HG03135 (cell line): ENCODE measurements around the gene ROPN1B.
"Not testable (repeated sequence)": the region's sequence is repeated elsewhere in the genome, so short reads cannot be mapped to it uniquely, and the experiment has no call there.

Experiments
- ATAC-seq: cut with Tn5 transposase; IDR thresholded peaks from one replicate; pipeline ENCODE4 v1.9.1; 2021; ENCODE audit warnings: mild to moderate bottlenecking, moderate library complexity; ENCODE audit not compliant: unreplicated experiment

The ROPN1B gene

DNA sequence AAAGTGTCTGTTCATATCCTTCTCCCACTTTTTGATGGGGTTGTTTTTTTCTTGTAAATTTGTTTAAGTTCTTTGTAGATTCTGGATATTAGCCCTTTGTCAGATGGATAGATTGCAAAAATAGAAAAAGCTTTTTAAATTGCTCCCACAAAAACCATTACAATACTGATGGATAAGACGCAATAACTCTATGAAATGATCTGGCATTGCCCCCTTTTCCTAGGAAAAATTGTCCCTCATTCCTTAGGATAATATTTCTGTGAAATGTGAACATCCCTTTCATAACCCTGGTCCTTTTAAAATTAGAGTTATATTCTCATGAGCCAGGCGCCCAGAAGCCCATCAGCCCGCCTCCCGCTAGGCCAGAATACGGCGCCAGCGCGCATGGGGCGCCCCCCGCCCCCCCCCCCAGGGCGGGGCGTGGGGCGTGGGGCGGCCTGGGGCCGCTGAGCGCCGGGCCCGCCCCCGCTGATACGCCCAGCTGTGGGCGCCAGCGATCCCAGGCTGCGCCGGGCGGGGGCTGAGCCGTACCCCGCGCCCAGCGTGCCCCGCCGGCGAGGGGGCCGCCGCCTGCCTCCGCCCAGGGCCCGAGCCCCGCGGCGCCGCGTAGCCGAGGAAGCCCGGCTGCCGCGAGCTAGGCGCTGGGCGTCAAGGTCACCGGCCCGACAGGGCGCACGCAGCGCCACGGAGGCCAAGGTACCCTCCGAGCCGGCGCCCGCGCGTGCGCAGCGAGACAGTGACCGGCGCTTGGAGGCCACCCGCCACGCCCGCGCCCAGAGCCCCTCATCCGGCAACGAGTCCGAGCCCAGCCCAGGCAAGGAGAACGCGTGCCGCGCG, 11.1 kb upstream of the ROPN1B start:
- ATAC-seq = no peak

DNA sequence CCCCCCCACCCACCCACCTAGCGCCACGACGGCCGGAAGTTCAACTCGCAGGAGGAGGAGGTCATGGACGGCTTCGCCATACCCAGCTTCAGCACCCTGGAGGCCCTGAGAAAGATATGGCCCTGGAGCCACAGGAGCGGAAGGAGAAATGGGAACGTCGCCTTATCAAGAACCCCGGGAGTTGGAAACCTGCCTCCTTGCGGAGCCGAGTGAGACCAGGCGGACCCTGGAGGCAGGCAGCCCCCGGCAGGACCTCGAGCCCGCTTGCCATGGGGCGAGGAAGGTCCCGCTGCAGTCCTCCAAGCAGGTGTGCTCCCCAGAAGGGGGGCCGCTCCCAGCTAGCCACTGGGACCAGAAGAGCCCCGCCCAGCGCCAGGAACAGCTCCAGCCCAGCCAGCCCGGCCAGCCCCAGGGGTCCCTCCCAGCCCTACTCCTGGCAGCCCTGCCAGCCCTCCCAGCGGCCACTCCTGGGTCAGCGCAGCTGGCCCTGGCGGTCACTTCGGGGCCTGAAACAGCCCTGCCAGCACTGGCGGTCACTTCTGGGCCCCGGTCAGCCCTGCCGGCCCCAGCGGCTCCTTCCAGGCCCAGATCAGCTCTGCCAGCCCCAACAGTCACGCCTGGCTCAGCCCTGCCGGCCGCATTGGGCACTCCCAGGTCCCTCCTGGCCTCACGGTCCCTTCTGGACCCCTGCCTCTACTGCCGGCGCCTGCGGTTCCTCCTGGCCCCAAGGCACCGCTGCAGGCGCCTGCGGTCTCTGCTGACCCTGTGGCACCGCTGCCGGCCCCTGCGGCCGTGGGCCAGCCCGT, 10.3 kb upstream of the ROPN1B start:
- ATAC-seq = no peak

- ATAC-seq = no peak
Observed at GRCh38 chr3:125959317-125960065, 9.5 kb upstream of the ROPN1B start.

DNA sequence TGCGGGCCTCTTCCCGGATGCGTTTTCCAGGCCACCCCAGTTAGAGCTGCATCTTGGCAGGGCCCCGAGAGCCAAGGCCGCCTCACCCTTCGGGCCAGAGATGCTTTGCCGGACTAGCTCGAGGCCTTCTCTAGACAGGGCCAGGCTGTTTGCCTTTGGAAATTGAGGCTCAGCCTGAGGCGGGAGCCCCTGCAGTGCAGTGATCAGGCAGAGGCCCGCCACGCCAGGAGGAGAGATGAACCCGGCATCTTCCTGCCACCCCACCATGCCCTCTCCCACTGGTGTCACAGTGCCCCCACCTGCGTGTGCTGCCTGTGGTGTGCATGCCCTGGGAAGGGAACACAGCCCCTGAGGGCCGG, 8.9 kb upstream of the ROPN1B start:
- ATAC-seq = no peak

DNA sequence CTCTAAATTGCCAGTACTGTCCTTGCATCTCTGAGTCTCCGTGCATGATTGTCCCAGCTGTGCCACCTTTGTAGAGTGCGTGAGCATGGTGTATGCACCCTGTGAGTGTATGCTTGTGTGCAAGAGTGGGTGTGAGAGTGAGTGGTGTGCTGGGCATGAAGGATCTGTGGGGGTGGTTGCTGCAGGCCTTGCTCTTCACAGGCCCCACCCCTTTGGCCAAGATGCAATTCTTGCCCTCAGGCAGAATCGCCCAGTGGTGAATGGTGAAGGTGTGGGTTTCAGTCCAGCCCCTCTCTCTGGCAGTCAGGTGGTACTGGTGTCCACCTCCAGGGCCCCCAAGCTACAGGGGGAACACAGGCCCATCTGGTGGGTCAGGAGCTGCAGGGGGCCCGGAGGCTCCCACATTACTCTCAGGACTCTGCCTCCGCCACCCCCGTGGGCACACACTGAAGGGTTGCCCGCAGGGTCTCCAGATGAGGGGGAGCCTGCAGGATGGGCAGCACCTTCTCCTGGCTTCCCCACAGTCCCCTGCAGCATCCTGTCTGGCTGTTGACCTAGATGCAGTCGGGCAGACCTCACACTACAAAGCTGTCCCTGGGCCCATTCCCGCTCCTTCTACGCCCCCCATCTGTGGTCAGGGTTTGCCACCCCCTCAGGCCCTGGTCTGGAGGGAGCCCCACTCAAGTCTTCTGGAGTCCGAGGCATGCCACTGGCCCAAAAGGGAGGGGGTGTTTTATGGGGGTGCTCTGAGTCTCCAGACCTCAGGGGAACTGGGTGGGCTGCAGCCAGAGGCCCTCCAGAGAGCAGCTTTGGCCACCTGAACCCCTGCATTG, 8.3 kb upstream of the ROPN1B start:
- ATAC-seq = no peak

DNA sequence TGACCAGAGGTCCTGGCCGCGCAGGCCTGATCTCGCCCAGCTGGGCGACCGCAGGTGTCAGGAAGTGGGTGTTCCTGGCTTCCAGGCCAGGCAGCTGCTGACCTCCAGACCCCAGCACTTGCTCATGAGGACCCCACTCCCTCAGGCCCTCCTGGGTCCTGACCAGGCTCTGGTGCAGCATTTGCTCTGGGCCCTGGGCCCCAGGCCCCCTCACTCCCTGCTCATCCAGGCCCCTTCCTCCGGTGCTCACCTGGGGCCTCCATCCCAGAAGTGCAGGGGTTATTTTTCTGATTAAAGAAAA, 7.7 kb upstream of the ROPN1B start:
- ATAC-seq = no peak

- ATAC-seq = not testable (repeated sequence)
Observed at GRCh38 chr3:125963834-125964233, 5.1 kb upstream of the ROPN1B start.

DNA sequence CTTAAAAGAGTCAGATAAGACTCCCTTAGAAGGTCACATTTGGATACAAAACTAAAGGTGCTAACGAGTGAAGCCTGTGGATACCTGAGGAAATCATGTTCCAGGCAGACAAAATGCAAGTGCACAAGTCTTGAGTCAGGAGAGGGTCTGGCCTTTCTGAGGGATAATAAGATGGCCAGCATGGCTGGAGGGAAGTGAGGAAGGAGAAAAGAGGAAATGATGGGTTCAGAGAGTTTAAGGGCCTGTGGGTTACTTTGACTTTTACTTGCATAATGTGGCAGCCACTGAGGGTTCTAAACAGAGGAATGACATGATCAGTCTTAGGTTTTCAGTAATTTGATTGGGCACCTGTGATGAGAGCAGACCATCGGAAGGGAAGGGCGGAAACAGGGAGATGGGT, 3.5 kb upstream of the ROPN1B start:
- no peak for ATAC-seq

- ATAC-seq = no peak
Observed at GRCh38 chr3:125967156-125967555, 1.8 kb upstream of the ROPN1B start.

DNA sequence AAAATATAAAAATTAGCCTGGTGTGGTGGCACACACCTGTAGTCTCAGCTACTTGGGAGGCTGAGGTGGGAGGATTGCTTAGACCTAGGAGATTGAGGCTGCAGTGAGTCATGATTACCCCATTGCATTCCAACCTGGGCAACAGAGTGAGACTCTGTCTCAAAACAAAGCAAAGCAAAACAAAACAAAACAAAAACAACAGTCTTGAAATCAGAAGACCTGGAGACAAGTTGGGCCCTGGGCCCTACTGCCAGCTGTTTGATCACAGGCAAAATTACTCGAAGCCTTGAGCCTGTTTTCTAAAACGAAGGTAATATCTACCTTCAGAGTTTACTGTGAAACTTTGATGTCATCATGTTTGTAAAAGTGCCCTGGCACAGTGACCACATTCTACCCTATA, 857 bp upstream of the ROPN1B start:
- not testable (repeated sequence) for ATAC-seq

GRCh38 chr3:125971997-125972944, 3.3 kb downstream of the ROPN1B start:
- ATAC-seq = not testable (repeated sequence)

GRCh38 chr3:125975245-125976002, 6.4 kb downstream of the ROPN1B start:
- ATAC-seq = not testable (repeated sequence)

GRCh38 chr3:125976003-125976390, 7.0 kb downstream of the ROPN1B start:
- ATAC-seq = not testable (repeated sequence)

GRCh38 chr3:125977104-125977503, 8.1 kb downstream of the ROPN1B start:
- not testable (repeated sequence) for ATAC-seq

DNA sequence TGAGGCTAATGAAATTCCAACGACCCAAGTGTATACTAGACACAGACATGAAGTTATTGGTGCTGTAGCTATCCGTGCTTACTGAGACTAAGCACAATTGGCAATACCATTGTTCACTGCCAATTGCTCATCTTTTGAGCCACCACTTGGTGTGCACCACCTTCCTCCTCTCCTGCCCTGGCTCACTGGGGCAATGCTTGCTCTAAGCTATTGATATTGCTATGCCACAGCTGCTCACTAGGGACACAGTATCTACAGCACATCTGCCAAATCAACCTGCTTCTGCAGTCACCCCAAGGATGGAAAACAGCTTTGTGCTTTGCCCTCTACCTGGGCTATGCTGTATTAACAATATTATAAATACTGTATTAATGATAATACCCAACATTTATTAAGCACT, 16.0 kb downstream of the ROPN1B start:
- ATAC-seq = not testable (repeated sequence)

DNA sequence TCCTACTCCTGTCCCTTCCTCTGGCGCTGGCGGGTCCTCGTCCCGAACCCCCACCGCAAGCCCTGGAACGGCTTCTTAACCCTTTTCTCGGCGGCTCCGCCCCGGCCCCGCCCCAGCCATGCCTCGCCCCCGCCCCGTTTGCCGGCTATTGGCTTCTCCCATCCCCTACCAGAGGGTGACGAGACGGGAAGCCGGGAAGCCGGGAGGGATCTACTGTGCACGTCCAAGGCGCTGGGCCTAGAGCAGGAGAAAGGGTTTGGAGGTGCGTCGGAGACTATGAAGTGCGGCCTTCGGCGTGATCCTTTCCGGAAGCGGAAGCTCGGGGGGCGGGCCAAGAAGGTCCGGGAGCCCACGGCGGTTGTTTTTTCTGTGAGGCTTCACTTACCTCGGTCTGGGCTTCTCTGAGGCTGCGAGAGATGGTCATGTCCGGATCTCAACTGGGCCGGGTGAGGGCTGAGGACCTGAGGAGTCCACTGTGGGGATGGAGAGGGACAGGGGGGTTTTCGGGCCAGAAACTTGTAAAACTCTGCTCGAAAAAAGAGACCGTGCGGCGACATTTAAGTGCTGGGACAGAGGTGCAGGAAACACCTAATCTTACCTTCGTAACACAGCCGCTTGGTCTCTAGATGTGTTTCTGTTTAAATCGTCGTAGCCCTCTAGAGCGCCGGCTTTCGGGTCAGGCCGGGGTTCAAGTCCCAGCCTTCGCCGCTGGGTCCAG, 21.4 kb downstream of the ROPN1B start:
- ATAC-seq = peak; percentile 95

- not testable (repeated sequence) for ATAC-seq
Observed at GRCh38 chr3:125996751-125997150, 27.8 kb downstream of the ROPN1B start.

DNA sequence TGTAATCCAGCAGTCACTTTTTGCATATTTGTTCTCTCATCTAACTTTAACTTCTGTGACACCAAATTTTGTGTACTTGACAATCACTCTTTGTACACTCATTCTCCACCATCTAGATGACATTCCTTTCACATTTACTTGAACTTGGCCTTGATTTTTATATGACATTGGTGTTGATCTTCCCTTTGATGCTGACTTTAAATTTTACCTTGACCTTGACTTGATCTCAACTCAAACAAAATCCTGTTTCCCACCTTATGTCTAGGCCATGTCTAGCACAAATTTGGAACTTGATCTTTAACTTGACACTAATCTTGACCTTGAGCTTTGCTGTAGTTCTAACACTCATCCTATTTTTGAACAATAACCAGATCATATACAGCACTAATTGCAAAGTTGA, 33.2 kb downstream of the ROPN1B start:
- ATAC-seq = no peak
